Panc1 (cell line): ENCODE results near the gene FRS2.
A peak's percentile ranks its signal among the peaks of the same experiment; 100 is the strongest.

Source experiments
- CTCF ChIP-seq: fragments of 450-650 bp; IDR thresholded peaks from 2 replicates; pipeline ENCODE4 v1.5.1; 2017; ENCODE audit warnings: mild to moderate bottlenecking
- POLR2AphosphoS5 ChIP-seq: IDR thresholded peaks from 2 replicates; pipeline ENCODE4 v1.6.1; 2012; ENCODE audit warnings: mild to moderate bottlenecking, low read depth, low read length, moderate library complexity
- SIN3A ChIP-seq: IDR thresholded peaks from 2 replicates; pipeline ENCODE4 v1.6.1; 2012; ENCODE audit warnings: low read depth, mild to moderate bottlenecking, low read length, moderate library complexity, borderline replicate concordance; ENCODE audit not compliant: insufficient read depth

GRCh38 chr12:69585189-69586062, 115.2 kb downstream of the FRS2 start, which contains the start of gene CCT2:
- TF ChIP-seq CTCF = 0 out of 2 replicates have a peak, but pooled peaks have one; percentile 18
- peak; percentile 95 for TF ChIP-seq POLR2AphosphoS5
- 0 out of 2 replicates have a peak, but pooled peaks have one; percentile 73 for TF ChIP-seq SIN3A
